ENCODE data around the gene DDAH2. TPM values are rescaled to one million over a fixed set of nuclear protein-coding genes. Genes with fewer than 3 reads are reported as not detected.

DDAH2 gene
- total RNA-seq, 1 experiment from 2014 or later = 80.0 TPM

- Histone ChIP-seq H3K9me3 (replicated peaks) (no peaks in the 10 kb centered on the region), H3K4me3 (no peak overlapping the region), H3K36me3 (peaks cover 74% of the 10 kb centered on the region), H3K27me3 (replicated peaks) (no peaks in the 10 kb centered on the region), H3K27ac (no peak overlapping the region), H3K4me1 (replicated peaks) (no peaks in the 10 kb centered on the region)
- no peak for DNase-seq (ENCODE audit: low read depth in 1 of 2, low spot score in 2 of 2)
Measured at GRCh38 chr6:31690231-31691077, 38.6 kb downstream of the DDAH2 start.

DNA sequence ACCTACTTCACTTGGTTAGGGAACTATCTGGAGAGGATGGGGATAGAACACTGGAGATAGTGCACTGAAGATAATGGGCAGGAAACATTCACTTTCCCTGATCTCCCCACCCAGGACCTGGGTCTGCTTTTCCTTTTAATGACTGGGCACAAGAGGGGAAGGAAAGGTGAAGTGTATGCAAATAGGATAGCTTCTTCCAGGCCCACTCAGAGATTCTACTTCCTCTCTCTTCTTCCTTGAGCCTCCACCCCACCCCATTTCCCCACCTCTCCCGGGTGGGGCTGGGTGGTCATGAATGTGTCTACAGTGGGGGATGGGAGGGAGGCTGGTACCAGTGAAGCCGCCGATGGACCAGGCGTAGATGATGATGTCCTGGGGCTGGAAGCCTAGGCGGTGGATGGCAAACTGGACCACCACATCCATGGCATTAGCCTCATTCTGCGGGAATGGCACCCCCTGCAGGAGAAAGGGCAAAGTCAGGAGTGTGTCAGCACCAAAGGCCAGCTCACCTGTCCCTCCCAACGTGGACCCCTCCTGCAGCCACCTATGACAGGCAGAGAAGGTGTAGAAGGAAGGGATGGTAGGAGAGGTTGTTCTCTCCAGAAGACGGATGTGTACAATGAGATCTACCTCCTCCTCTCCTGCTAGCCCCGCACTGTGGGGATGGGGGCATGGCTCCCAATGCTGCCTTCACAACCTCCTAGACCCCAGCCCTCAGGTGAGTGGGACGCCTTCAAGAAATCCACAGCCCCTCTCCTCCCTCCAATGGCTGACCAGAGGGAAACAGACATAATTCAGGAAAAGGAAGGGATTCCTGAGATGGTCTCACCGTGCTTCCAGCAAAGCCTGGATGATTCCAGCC is 39.6 kb downstream of the DDAH2 start:
- Histone ChIP-seq H3K27me3 (replicated peaks) (no peaks in the 10 kb centered on the region), H3K27ac (no peak overlapping the region), H3K4me1 (replicated peaks) (no peaks in the 10 kb centered on the region), H3K4me3 (no peak overlapping the region), H3K9me3 (replicated peaks) (no peaks in the 10 kb centered on the region), H3K36me3 (peaks cover 69% of the 10 kb centered on the region)
- DNase-seq (ENCODE audit: low read depth in 1 of 2, low spot score in 2 of 2) = no peak

DNA sequence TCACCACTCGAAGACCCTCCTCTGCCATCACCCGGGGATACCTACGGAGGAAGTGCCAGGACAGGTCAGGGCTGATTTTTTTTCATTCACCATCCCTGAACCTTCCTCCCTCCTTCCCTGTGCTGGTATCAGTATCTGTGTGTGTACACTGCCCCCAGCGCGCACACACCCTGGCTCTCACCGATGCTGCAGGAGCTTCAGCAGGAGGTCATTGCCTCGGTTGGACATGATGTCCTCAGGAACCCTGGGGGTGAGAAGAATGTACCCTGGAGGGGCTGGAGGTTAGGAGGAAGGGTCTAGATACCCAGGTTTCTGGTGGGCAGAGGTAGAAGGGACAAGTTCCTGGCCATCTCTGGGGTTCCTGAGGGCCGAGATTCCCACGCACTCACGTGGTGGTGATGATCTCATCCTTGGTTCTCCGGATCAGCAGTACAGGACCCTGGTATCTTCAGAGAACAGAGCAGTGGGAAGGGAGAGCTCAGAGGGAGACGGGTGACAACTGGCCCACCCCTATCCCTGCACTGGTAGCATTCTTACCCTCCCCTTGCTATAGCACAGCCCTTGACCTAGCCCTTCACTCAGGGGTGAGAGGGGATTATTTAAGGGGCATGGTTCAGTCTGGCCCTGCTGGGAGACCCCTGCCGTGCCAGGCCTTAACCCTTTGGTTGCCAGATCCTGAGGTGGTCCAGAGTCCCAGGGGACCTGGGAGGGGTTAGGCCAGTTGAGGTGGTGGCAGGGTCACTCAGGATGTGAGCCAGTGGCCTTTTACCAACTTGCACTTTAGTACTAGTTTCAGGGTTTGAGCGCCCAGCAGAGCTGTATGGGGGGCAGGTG is 41.0 kb downstream of the DDAH2 start:
- no peak overlapping the region for H3K27ac ChIP-seq
- no peak for DNase-seq (ENCODE audit: low read depth in 1 of 2, low spot score in 2 of 2)
- no peaks in the 10 kb centered on the region for H3K9me3 ChIP-seq (replicated peaks)
- peaks cover 57% of the 10 kb centered on the region for H3K36me3 ChIP-seq
- H3K27me3 ChIP-seq (replicated peaks) = no peaks in the 10 kb centered on the region
- H3K4me3 ChIP-seq = no peak overlapping the region
- H3K4me1 ChIP-seq (replicated peaks) = no peaks in the 10 kb centered on the region

GRCh38 chr6:31687321-31687720 is 41.8 kb downstream of the DDAH2 start:
- Histone ChIP-seq H3K27me3 (replicated peaks) (no peaks in the 10 kb centered on the region), H3K4me3 (no peak overlapping the region), H3K4me1 (replicated peaks) (no peaks in the 10 kb centered on the region), H3K9me3 (replicated peaks) (no peaks in the 10 kb centered on the region), H3K27ac (no peak overlapping the region), H3K36me3 (peaks cover 52% of the 10 kb centered on the region)
- DNase-seq (ENCODE audit: low read depth in 1 of 2, low spot score in 2 of 2) = no peak

DNA sequence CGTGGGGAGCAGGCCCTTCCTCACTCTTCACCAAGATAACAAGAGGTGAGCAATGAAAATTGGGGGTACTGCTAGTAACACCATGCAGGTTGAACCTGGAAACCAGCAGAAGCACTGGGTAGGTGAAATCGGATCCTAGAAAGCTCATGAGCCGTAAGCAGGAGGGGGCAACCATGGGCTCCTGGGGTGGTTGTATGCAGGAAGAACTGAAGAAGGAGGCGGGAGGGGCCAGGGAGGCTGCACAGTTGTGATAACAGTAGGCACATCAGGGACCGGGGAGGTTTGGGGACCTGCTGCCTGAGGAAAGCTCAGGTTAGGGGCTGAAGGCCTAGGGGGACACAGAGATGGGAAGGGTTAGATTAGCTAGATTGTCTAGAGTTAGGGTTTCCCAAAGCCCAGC is 42.6 kb downstream of the DDAH2 start:
- no peak for DNase-seq (ENCODE audit: low read depth in 1 of 2, low spot score in 2 of 2)
- Histone ChIP-seq H3K36me3 (peaks cover 45% of the 10 kb centered on the region), H3K27ac (no peak overlapping the region), H3K4me1 (replicated peaks) (peaks cover under 1% of the 10 kb centered on the region), H3K27me3 (replicated peaks) (no peaks in the 10 kb centered on the region), H3K9me3 (replicated peaks) (no peaks in the 10 kb centered on the region), H3K4me3 (no peak overlapping the region)

GRCh38 chr6:31683591-31683990 is 45.5 kb downstream of the DDAH2 start:
- H3K27me3 ChIP-seq (replicated peaks) = no peaks in the 10 kb centered on the region
- no peak overlapping the region for H3K27ac ChIP-seq
- peaks cover 11% of the 10 kb centered on the region for H3K4me1 ChIP-seq (replicated peaks)
- H3K4me3 ChIP-seq = no peak overlapping the region
- H3K9me3 ChIP-seq (replicated peaks) = no peaks in the 10 kb centered on the region
- no peak for DNase-seq (ENCODE audit: low read depth in 1 of 2, low spot score in 2 of 2)
- H3K36me3 ChIP-seq = peaks cover 26% of the 10 kb centered on the region

DNA sequence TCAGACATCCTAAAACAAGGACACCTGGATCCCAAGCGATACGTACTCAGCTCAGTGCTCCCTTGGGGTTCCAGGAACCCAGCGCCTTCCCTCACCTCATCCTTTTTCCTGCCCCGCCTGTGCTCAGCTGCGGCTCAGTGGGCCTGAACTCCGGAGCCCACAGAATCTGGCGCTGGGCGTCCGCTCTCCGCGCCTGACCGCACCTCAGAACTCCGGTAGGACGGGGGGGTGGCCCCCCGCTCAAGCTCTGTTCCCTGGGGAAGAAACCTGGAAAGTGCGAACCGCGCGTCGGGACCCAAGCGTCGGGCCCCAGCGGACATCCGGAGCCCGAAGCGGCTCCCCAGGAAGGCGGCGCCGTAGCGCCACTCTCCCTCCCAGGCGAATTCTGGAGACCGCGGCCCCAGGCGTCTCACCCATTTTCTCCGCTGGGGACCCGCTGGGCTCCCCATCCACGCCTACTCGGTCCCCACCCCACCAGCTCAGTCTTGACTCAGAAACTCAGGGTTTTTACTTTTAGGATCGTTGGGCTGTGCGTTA is 47.9 kb downstream of the DDAH2 start:
- H3K36me3 ChIP-seq = peaks cover 5% of the 10 kb centered on the region
- H3K27me3 ChIP-seq (replicated peaks) = no peaks in the 10 kb centered on the region
- no peak overlapping the region for H3K27ac ChIP-seq
- no peaks in the 10 kb centered on the region; the same call in 1 of the 2 replicates for H3K9me3 ChIP-seq (replicated peaks)
- peak in 1 of 2 experiments; percentile 56 for DNase-seq (ENCODE audit: low read depth in 1 of 2, low spot score in 2 of 2)
- H3K4me3 ChIP-seq = peak overlapping the region; percentile 36
- peaks cover 11% of the 10 kb centered on the region for H3K4me1 ChIP-seq (replicated peaks)

GRCh38 chr6:31680226-31681134 is 48.6 kb downstream of the DDAH2 start, which contains the start of gene LY6G5C:
Gene LY6G5C (minus strand): TSS chr6:31681067. CDS start chr6:31680373, 694 bp downstream.
- H3K4me3 ChIP-seq = peak within 1 kb of the TSS; percentile 36

DNA sequence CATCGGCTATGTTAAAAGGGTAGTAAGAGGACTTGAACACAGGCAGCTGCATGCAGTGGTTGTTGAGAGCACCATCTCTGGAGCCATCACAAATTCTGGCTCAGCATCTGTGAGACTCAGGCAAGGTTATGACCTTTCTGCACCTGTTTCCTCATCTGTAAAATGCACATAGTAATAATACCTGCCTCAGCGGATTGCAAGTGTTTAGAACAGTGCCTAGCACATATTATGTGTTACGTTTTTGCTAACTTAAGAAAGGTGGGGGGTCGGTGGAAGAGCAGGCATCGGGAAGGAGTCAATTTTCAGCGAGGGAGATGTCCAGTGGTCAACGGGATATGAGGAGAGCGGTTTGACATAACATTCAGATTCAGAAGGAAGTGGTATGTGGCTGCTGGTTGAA is 51.1 kb downstream of the DDAH2 start:
- Histone ChIP-seq H3K27ac (no peak overlapping the region), H3K4me1 (replicated peaks) (peaks cover 11% of the 10 kb centered on the region), H3K27me3 (replicated peaks) (no peaks in the 10 kb centered on the region), H3K9me3 (replicated peaks) (no peaks in the 10 kb centered on the region; the same call in 1 of the 2 replicates), H3K36me3 (peaks cover 16% of the 10 kb centered on the region), H3K4me3 (no peak overlapping the region)
- DNase-seq (ENCODE audit: low read depth in 1 of 2, low spot score in 2 of 2) = no peak

More at GRCh38 chr6:31680226-31681134, 48.6 kb downstream of the DDAH2 start, which contains the start of gene LY6G5C:
- peaks cover 11% of the 10 kb centered on the region for H3K4me1 ChIP-seq (replicated peaks)
- H3K27me3 ChIP-seq (replicated peaks) = no peaks in the 10 kb centered on the region
- H3K9me3 ChIP-seq (replicated peaks) = no peaks in the 10 kb centered on the region; the same call in 1 of the 2 replicates
- no peak within 1 kb of the TSS for H3K27ac ChIP-seq
- H3K36me3 ChIP-seq = peaks cover 6% of the 10 kb centered on the region
- DNase-seq (ENCODE audit: low read depth in 1 of 2, low spot score in 2 of 2) = peak; percentile 74 to 86

Other genes starting within 250 kb of the DDAH2 start
- gene MICB, start 231.2 kb downstream of the DDAH2 start, total RNA-seq (2014; rRNA removed; shearing (Covaris generic)) = 32.7 and 60.0 TPM in 2 replicates
- gene MCCD1, start 200.3 kb downstream of the DDAH2 start, total RNA-seq (2014; rRNA removed; shearing (Covaris generic)) = not detected in 2 replicates
- gene DDX39B, start 187.3 kb downstream of the DDAH2 start, total RNA-seq (2014; rRNA removed; shearing (Covaris generic)) = 399 and 467 TPM in 2 replicates
- 0.13 TPM in 1 of 2 replicates, not detected in the other for gene ATP6V1G2, start 182.7 kb downstream of the DDAH2 start, total RNA-seq (2014; rRNA removed; shearing (Covaris generic))
- gene NFKBIL1, start 181.7 kb downstream of the DDAH2 start, total RNA-seq (2014; rRNA removed; shearing (Covaris generic)) = 21.0 and 22.3 TPM in 2 replicates
- not detected in 2 replicates for gene LTA, start 157.0 kb downstream of the DDAH2 start, total RNA-seq (2014; rRNA removed; shearing (Covaris generic))
- gene TNF, start 153.7 kb downstream of the DDAH2 start, total RNA-seq (2014; rRNA removed; shearing (Covaris generic)) = not detected in 2 replicates
- gene LTB, start 146.9 kb downstream of the DDAH2 start, total RNA-seq (2014; rRNA removed; shearing (Covaris generic)) = not detected in 2 replicates
- not detected in 2 replicates for gene LST1, start 143.0 kb downstream of the DDAH2 start, total RNA-seq (2014; rRNA removed; shearing (Covaris generic))
- not detected in 2 replicates for gene NCR3, start 136.3 kb downstream of the DDAH2 start, total RNA-seq (2014; rRNA removed; shearing (Covaris generic))
- not detected in 2 replicates for gene AIF1, start 114.1 kb downstream of the DDAH2 start, total RNA-seq (2014; rRNA removed; shearing (Covaris generic))
- 36.1 and 68.6 TPM in 2 replicates for gene PRRC2A, start 108.6 kb downstream of the DDAH2 start, total RNA-seq (2014; rRNA removed; shearing (Covaris generic))
- gene BAG6, start 76.6 kb downstream of the DDAH2 start, total RNA-seq (2014; rRNA removed; shearing (Covaris generic)) = 187 and 208 TPM in 2 replicates
- gene APOM, start 73.4 kb downstream of the DDAH2 start, total RNA-seq (2014; rRNA removed; shearing (Covaris generic)) = 0.75 and 1.1 TPM in 2 replicates
- 21.1 and 23.7 TPM in 2 replicates for gene C6orf47, start 68.5 kb downstream of the DDAH2 start, total RNA-seq (2014; rRNA removed; shearing (Covaris generic))
- 8.0 and 13.5 TPM in 2 replicates for gene GPANK1, start 64.3 kb downstream of the DDAH2 start, total RNA-seq (2014; rRNA removed; shearing (Covaris generic))
- gene CSNK2B, start 63.2 kb downstream of the DDAH2 start, total RNA-seq (2014; rRNA removed; shearing (Covaris generic)) = 270 and 293 TPM in 2 replicates
- gene LY6G5B, start 59.3 kb downstream of the DDAH2 start, total RNA-seq (2014; rRNA removed; shearing (Covaris generic)) = 0.19 and 1.6 TPM in 2 replicates
- gene LY6G5C, start 48.2 kb downstream of the DDAH2 start, total RNA-seq (2014; rRNA removed; shearing (Covaris generic)) = 1.6 TPM in 1 of 2 replicates, not detected in the other
- 37.6 and 47.5 TPM in 2 replicates for gene ABHD16A, start 26.0 kb downstream of the DDAH2 start, total RNA-seq (2014; rRNA removed; shearing (Covaris generic))
- gene LY6G6F, start 22.4 kb downstream of the DDAH2 start, total RNA-seq (2014; rRNA removed; shearing (Covaris generic)) = not detected in 2 replicates
- gene LY6G6D, start 14.0 kb downstream of the DDAH2 start, total RNA-seq (2014; rRNA removed; shearing (Covaris generic)) = not detected in 2 replicates
- not detected in 2 replicates for gene LY6G6C, start 7.6 kb downstream of the DDAH2 start, total RNA-seq (2014; rRNA removed; shearing (Covaris generic))
- not detected in 2 replicates for gene MPIG6B, start 5.9 kb downstream of the DDAH2 start, total RNA-seq (2014; rRNA removed; shearing (Covaris generic))
- gene CLIC1, start 7.2 kb upstream of the DDAH2 start, total RNA-seq (2014; rRNA removed; shearing (Covaris generic)) = 1,071 and 1,205 TPM in 2 replicates
- gene MSH5, start 10.7 kb upstream of the DDAH2 start, total RNA-seq (2014; rRNA removed; shearing (Covaris generic)) = 3.9 and 16.7 TPM in 2 replicates
- 1.4 TPM in 1 of 2 replicates, not detected in the other for gene SAPCD1, start 33.4 kb upstream of the DDAH2 start, total RNA-seq (2014; rRNA removed; shearing (Covaris generic))
- not detected in 2 replicates for gene VWA7, start 48.0 kb upstream of the DDAH2 start, total RNA-seq (2014; rRNA removed; shearing (Covaris generic))
- gene VARS1, start 66.5 kb upstream of the DDAH2 start, total RNA-seq (2014; rRNA removed; shearing (Covaris generic)) = 23.1 and 39.5 TPM in 2 replicates
- 72.6 and 89.4 TPM in 2 replicates for gene LSM2, start 77.7 kb upstream of the DDAH2 start, total RNA-seq (2014; rRNA removed; shearing (Covaris generic))
- 0.78 and 0.87 TPM in 2 replicates for gene HSPA1L, start 86.0 kb upstream of the DDAH2 start, total RNA-seq (2014; rRNA removed; shearing (Covaris generic))
- gene HSPA1A, start 86.2 kb upstream of the DDAH2 start, total RNA-seq (2014; rRNA removed; shearing (Covaris generic)) = 211 and 214 TPM in 2 replicates
- 218 and 257 TPM in 2 replicates for gene HSPA1B, start 98.4 kb upstream of the DDAH2 start, total RNA-seq (2014; rRNA removed; shearing (Covaris generic))
- gene NEU1, start 133.5 kb upstream of the DDAH2 start, total RNA-seq (2014; rRNA removed; shearing (Covaris generic)) = 38.1 and 38.6 TPM in 2 replicates
- gene SLC44A4, start 149.7 kb upstream of the DDAH2 start, total RNA-seq (2014; rRNA removed; shearing (Covaris generic)) = not detected in 2 replicates
- gene EHMT2, start 168.4 kb upstream of the DDAH2 start, total RNA-seq (2014; rRNA removed; shearing (Covaris generic)) = 33.8 and 40.4 TPM in 2 replicates
- gene ZBTB12, start 172.8 kb upstream of the DDAH2 start, total RNA-seq (2014; rRNA removed; shearing (Covaris generic)) = 0.53 and 2.0 TPM in 2 replicates
- 0.47 and 0.53 TPM in 2 replicates for gene C2, start 198.4 kb upstream of the DDAH2 start, total RNA-seq (2014; rRNA removed; shearing (Covaris generic))
- gene CFB, start 216.8 kb upstream of the DDAH2 start, total RNA-seq (2014; rRNA removed; shearing (Covaris generic)) = 0.50 and 0.58 TPM in 2 replicates
- gene NELFE, start 229.7 kb upstream of the DDAH2 start, total RNA-seq (2014; rRNA removed; shearing (Covaris generic)) = 69.4 and 134 TPM in 2 replicates
- gene SKIC2, start 229.9 kb upstream of the DDAH2 start, total RNA-seq (2014; rRNA removed; shearing (Covaris generic)) = 34.5 and 35.5 TPM in 2 replicates
- 13.1 and 17.4 TPM in 2 replicates for gene DXO, start 242.8 kb upstream of the DDAH2 start, total RNA-seq (2014; rRNA removed; shearing (Covaris generic))